Lower leg skin (tissue), 4 donors: Measurements from ENCODE around the gene MGLL. TPM values are rescaled to one million over a fixed set of nuclear protein-coding genes. Genes with fewer than 3 reads are reported as not detected.
A peak's percentile ranks its signal among the peaks of the same experiment; 100 is the strongest.

Experiments
- DNase-seq, 2 donors: peaks; one replicate each; pipeline ENCODE4 v3.0.0-alpha.2; 2019; ENCODE audit warnings: low spot score in 2 of 2
- H3K4me3 ChIP-seq: fragments of 200-600 bp; sonication (generic); 2 replicates; pipeline ENCODE4 v1.5.1; 2017; ENCODE audit warnings: mild to moderate bottlenecking, low read depth; ENCODE audit not compliant: poor library complexity, severe bottlenecking
- POLR2A ChIP-seq, 2 donors: fragments of 450-650 bp; IDR thresholded peaks; one replicate each; pipeline ENCODE4 v1.6.1; 2016 to 2017; ENCODE audit warnings: antibody characterized with exemption in 2 of 2, mild to moderate bottlenecking in 1 of 2, moderate library complexity in 1 of 2
- WGBS, 2 donors: methylation state at CpG; one replicate each; pipeline ENCODE4 v1.1.5; 2018; 5-methylcytosine and 5-hydroxymethylcytosine counted together
- intact Hi-C: fragments of 100-400 bp; cut with DNase I; formaldehyde crosslinking; loops from one replicate; pipeline ENCODE4 v1.15.0; 2023; ENCODE audit warnings: low total_unique reads
- total RNA-seq, 4 donors: library from RNA; depleted of rRNA; stranded (reverse); fragments of >200 nt; gene quantifications; one replicate each; pipeline ENCODE4 v1.1.0, GENCODE V29; 2016
- TF ChIP-seq, protein P1 (sequence below), 3 donors: fragments of 450-650 bp; IDR thresholded peaks; one replicate each; pipeline ENCODE4 v1.5.1; 2016; ENCODE audit warnings: antibody characterized with exemption in 3 of 3, mild to moderate bottlenecking in 3 of 3, moderate library complexity in 2 of 3

MGLL gene
- total RNA-seq, 4 donors from 2014 or later, result 44.0 to 57.4 (median 48.0) TPM

DNA sequence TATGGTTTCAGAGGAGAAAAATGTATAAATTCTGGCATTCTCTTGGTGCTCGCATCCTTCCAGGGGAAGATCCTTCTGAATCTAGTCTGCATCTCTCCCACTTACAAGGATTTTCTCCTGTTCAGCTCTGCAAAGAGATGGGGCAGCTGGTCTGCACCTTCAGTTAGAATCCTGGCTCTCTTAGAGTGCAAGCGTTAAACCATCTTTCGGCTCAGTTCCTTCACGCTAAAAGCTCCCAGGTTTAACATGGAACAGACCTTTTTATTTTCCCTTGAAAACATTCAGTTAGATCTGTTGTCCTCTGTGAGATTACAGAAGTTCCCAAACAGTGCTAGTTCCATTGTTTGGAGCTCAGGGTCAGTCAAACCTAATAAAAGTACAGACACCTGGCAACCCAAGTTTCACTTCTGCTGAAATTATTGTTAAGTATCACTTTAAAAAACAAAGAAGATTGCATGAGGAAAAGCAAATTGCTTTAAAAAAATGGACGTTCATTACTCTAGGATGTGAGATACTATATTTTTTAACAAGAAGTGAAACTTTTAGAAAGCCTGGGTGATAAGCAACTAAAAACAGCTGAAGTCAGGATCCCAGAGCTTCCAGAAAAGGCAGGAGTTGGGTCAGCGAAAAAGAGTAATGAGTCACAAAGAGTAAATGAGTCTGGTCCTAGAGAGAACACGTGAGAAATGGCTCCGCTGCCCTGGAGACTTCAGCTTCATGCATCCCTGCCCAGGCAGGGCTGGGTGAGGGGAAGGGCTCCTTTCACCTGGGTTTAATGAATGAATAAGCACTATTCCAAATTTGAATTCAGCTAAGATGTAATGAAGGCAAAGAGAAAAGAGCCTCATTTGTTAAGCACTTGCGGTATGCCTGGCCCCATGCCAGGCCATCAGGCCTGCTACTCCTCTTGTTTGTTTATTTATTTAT lies 86.3 kb downstream of the MGLL start:
- DNase-seq, result peak in 1 of 2 donors; percentile 47
- intact Hi-C loops, result no loop called here
- 48 to 49% methylated on average over 9 of the region's 9 CpGs for WGBS, 2 donors
- TF ChIP-seq, protein P1, sequence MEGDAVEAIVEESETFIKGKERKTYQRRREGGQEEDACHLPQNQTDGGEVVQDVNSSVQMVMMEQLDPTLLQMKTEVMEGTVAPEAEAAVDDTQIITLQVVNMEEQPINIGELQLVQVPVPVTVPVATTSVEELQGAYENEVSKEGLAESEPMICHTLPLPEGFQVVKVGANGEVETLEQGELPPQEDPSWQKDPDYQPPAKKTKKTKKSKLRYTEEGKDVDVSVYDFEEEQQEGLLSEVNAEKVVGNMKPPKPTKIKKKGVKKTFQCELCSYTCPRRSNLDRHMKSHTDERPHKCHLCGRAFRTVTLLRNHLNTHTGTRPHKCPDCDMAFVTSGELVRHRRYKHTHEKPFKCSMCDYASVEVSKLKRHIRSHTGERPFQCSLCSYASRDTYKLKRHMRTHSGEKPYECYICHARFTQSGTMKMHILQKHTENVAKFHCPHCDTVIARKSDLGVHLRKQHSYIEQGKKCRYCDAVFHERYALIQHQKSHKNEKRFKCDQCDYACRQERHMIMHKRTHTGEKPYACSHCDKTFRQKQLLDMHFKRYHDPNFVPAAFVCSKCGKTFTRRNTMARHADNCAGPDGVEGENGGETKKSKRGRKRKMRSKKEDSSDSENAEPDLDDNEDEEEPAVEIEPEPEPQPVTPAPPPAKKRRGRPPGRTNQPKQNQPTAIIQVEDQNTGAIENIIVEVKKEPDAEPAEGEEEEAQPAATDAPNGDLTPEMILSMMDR (IDR thresholded peaks at IDR 0.05), result no peak
- no peak for TF ChIP-seq POLR2A (IDR thresholded peaks at IDR 0.05)
- no peak overlapping the region for H3K4me3 ChIP-seq

DNA sequence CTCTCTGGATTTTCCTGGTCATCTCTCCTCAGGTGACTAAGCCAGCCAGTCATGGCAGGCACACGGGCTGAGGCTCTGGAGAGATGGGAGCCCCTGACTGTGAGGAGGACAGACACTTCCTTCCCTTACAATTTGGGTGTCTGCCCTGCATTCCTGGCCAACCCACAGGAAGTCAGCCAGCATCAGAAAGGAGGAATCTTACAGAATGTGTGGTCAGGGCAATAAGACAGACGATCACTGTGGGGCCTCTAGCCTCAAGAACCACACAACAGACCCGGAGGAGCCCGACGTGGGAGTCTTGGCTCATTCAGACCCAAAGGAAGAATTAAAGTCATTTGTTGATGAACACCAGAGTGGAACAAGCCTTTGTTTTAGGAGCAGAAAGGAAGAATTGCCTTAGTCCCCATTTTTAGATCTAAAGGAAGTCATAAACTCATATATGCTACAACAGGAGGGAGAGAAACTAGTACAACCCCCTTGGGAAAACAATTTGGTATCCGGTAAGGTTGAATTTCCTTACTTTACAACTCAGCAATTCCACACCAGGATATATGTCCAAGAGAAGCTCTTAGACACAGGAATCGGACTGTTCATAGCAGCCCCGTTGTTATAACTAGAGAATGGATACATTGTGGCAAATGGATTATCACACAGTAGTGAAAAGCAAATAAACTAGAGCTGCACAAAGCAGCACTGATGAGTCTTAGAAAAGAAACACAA lies 87.4 kb downstream of the MGLL start:
- intact Hi-C loops, result no loop called here
- peak in 1 of 2 donors; percentile 31 for DNase-seq
- 50 to 63% methylated on average over 8 of the region's 8 CpGs for WGBS, 2 donors
- H3K4me3 ChIP-seq, result no peak overlapping the region
- no peak for TF ChIP-seq POLR2A (IDR thresholded peaks at IDR 0.05)
- TF ChIP-seq, protein P1 (IDR thresholded peaks at IDR 0.05), result no peak

DNA sequence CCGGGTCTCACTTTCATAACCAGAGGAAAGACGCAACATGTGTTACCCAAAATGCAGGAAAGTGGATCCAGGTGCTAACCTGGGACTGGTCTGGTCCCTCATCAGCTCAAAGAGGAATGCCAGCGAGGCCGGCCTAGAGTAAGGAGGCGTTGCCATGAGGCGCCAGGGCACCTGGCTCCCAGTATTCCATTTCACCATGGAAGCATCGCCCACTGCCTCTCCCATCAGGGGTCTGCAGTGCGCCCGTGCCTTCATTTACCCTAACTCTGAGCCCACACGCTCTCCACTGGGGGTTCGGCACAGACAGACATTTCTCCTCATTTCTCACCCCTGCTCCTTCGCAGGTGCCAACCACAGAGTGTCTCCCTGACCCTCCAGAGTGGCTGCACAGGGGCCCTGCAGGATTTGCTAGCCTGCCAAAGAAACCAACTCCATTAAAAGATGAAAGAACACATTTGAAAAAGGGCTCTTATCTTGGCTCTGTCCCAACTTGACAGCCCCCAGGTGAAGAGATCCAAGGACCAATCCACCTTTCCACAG lies 88.1 kb downstream of the MGLL start:
- no peak overlapping the region for H3K4me3 ChIP-seq
- TF ChIP-seq, protein P1 (IDR thresholded peaks at IDR 0.05), result no peak
- no peak for TF ChIP-seq POLR2A (IDR thresholded peaks at IDR 0.05)
- 87 to 97% methylated on average over 12 of the region's 12 CpGs for WGBS, 2 donors
- intact Hi-C loops, result no loop called here
- no peak for DNase-seq

DNA sequence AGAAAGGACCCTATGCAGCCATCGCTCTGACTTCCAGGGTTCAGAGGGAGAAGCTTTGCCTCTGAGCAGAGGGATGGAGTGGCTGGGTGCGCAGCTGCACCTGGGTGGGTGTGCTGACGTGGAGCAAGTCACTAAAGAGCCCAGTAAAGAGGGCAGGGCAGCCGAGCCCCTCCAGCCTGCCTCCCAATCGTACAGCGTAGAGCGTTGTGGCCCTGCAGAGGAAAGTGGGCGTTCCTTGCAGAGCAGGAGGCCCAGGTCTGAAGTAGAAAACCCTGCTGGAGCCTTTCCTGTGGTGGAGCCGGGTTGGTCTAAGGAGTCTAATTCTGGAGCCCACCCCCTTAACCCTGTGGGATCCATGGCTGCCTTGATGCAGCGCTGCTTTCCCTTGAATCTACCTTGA lies 88.5 kb downstream of the MGLL start:
- DNase-seq, result no peak
- no peak overlapping the region for H3K4me3 ChIP-seq
- TF ChIP-seq, protein P1 (IDR thresholded peaks at IDR 0.05), result no peak
- no peak for TF ChIP-seq POLR2A (IDR thresholded peaks at IDR 0.05)
- intact Hi-C loops, result no loop called here
- WGBS, 2 donors, result 90 to 93% methylated on average over 10 of the region's 10 CpGs

DNA sequence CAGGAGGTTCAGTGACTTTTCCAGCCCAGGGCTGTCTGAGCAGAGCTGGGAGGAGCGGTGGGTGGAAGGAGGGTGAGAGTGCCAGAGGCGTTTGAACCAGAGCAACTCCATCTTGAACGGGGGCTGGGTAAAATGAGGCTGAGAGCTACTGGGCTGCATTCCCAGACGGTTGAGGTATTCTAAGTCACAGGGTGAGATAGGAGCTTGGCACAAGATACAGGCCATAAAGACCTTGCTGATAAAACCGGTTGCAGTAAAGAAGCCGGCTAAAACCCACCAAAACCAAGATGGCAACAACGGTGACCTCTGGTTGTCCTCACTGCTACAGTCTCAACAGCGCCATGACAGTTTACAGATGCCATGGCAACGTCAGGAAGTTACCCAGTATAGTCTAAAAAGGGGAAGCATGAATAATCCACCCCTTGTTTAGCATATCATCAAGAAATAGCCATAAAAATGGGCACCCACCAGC lies 89.4 kb downstream of the MGLL start:
- intact Hi-C loops, result no loop called here
- WGBS, 2 donors, result 87 to 88% methylated on average over 9 of the region's 9 CpGs
- no peak for DNase-seq
- H3K4me3 ChIP-seq, result no peak overlapping the region
- TF ChIP-seq, protein P1 (IDR thresholded peaks at IDR 0.05), result no peak
- TF ChIP-seq POLR2A (IDR thresholded peaks at IDR 0.05), result no peak
